Astrocyte (in vitro differentiated cells and primary cell): ENCODE results near the gene EPC2.

Experiments
- CTCF ChIP-seq: IDR thresholded peaks from 2 replicates; pipeline ENCODE4 v1.5.1; 2011; ENCODE audit warnings: low read depth, mild to moderate bottlenecking, inconsistent platforms, low read length, moderate library complexity; ENCODE audit not compliant: insufficient read depth
- EZH2 ChIP-seq: IDR thresholded peaks from 2 replicates; pipeline ENCODE4 v1.6.1; 2012; ENCODE audit warnings: mild to moderate bottlenecking, low read length, inconsistent platforms; ENCODE audit not compliant: insufficient read depth

GRCh38 chr2:148812306-148812705 is 167.8 kb downstream of the EPC2 start:
- TF ChIP-seq CTCF = no peak
- no peak for TF ChIP-seq EZH2
